HG03064 (cell line): ENCODE data around the gene HIGD1C.
"Not testable (repeated sequence)": the region's sequence is repeated elsewhere in the genome, so short reads cannot be mapped to it uniquely, and the experiment has no call there.

ENCODE experiments used
- ATAC-seq: cut with Tn5 transposase; IDR thresholded peaks from one replicate; pipeline ENCODE4 v1.9.1; 2021; ENCODE audit warnings: low read depth; ENCODE audit not compliant: unreplicated experiment

Gene HIGD1C

GRCh38 chr12:50932787-50933280 lies 19.5 kb upstream of the HIGD1C start:
- ATAC-seq: no peak

- no peak for ATAC-seq
These were observed 18.8 kb upstream of the HIGD1C start for GRCh38 chr12:50933459-50934124.

GRCh38 chr12:50934371-50934851 lies 17.9 kb upstream of the HIGD1C start:
- ATAC-seq: no peak

GRCh38 chr12:50934981-50935807 lies 17.1 kb upstream of the HIGD1C start:
- ATAC-seq: no peak

GRCh38 chr12:50936821-50937530 lies 15.4 kb upstream of the HIGD1C start:
- no peak for ATAC-seq

- ATAC-seq: no peak
These were observed 14.7 kb upstream of the HIGD1C start for GRCh38 chr12:50937653-50938052.

GRCh38 chr12:50947933-50948626 lies 4.3 kb upstream of the HIGD1C start:
- ATAC-seq: no peak

- no peak for ATAC-seq
These were observed 3.5 kb upstream of the HIGD1C start for GRCh38 chr12:50948798-50949197.

- ATAC-seq: no peak
These were observed 2.5 kb upstream of the HIGD1C start for GRCh38 chr12:50949801-50950302.

- ATAC-seq: no peak
These were observed 1.2 kb upstream of the HIGD1C start for GRCh38 chr12:50951112-50951511.

- no peak for ATAC-seq
These were observed 703 bp downstream of the HIGD1C start for GRCh38 chr12:50953047-50953446.

- ATAC-seq: not testable (repeated sequence)
These were observed 2.4 kb downstream of the HIGD1C start for GRCh38 chr12:50954789-50955188.

- no peak for ATAC-seq
These were observed 2.9 kb downstream of the HIGD1C start for GRCh38 chr12:50955288-50955687.

GRCh38 chr12:50955697-50956096 lies 3.4 kb downstream of the HIGD1C start:
- ATAC-seq: no peak

GRCh38 chr12:50960130-50960529 lies 7.8 kb downstream of the HIGD1C start:
- no peak for ATAC-seq

- ATAC-seq: no peak
These were observed 9.4 kb downstream of the HIGD1C start for GRCh38 chr12:50961708-50962107.

GRCh38 chr12:50964432-50964831 lies 12.1 kb downstream of the HIGD1C start:
- ATAC-seq: no peak

- no peak for ATAC-seq
These were observed 19.6 kb downstream of the HIGD1C start for GRCh38 chr12:50971946-50972345.

- no peak for ATAC-seq
These were observed 27.2 kb downstream of the HIGD1C start for GRCh38 chr12:50979369-50980052.

GRCh38 chr12:50980545-50980944 lies 28.2 kb downstream of the HIGD1C start:
- no peak for ATAC-seq
